Colonic mucosa (tissue), 4 donors: ENCODE data around the gene ZNF688. TPM values are rescaled to one million over a fixed set of nuclear protein-coding genes. Genes with fewer than 3 reads are reported as not detected.

Source experiments
- DNase-seq: peaks from one replicate; pipeline ENCODE4 v3.0.0-alpha.2; 2020
- H3K27ac ChIP-seq: fragments of 200-600 bp; one replicate; pipeline ENCODE4 v1.8.0; 2021
- H3K27me3 ChIP-seq: fragments of 200-600 bp; one replicate; pipeline ENCODE4 v1.8.0; 2021
- H3K36me3 ChIP-seq: fragments of 200-600 bp; one replicate; pipeline ENCODE4 v1.8.0; 2021
- H3K4me1 ChIP-seq: fragments of 200-600 bp; one replicate; pipeline ENCODE4 v1.8.0; 2021; ENCODE audit warnings: mild to moderate bottlenecking
- H3K4me3 ChIP-seq: fragments of 200-600 bp; one replicate; pipeline ENCODE4 v1.8.0; 2021
- H3K9ac ChIP-seq, 2 donors: one replicate each; pipeline ENCODE4 v1.7.0; 2013; ENCODE audit warnings: control low read depth in 2 of 2, low read depth in 2 of 2, low read length in 2 of 2
- H3K9me3 ChIP-seq: fragments of 200-600 bp; one replicate; pipeline ENCODE4 v1.8.0; 2021
- intact Hi-C: fragments of 100-400 bp; cut with DNase I; formaldehyde crosslinking; loops from one replicate; pipeline ENCODE4 v1.14.1; 2022
- total RNA-seq, 2 donors: library from RNA; stranded (reverse); fragmentation: NEBNext Ultra II Directional in 1 of 2; extraction: Animal tissue kit (Norgen Biotek cat#: 25700) in 1 of 2; gene quantifications; one replicate each; pipeline ENCODE4 v1.2.1, GENCODE V29; 2021
- TF ChIP-seq, protein P1 (sequence below): fragments of 200-600 bp; IDR thresholded peaks from one replicate; pipeline ENCODE4 v1.8.0; 2022; ENCODE audit warnings: antibody characterized with exemption, mild to moderate bottlenecking
- donor health status: healthy.
- donor health status: DM: no; HTN: no; CAD: no.
- donor health status: DM: no; HTN: no; CAD: no.

The ZNF688 gene
- total RNA-seq, 2 donors from 2014 or later: 13.1 to 14.3 TPM

DNA sequence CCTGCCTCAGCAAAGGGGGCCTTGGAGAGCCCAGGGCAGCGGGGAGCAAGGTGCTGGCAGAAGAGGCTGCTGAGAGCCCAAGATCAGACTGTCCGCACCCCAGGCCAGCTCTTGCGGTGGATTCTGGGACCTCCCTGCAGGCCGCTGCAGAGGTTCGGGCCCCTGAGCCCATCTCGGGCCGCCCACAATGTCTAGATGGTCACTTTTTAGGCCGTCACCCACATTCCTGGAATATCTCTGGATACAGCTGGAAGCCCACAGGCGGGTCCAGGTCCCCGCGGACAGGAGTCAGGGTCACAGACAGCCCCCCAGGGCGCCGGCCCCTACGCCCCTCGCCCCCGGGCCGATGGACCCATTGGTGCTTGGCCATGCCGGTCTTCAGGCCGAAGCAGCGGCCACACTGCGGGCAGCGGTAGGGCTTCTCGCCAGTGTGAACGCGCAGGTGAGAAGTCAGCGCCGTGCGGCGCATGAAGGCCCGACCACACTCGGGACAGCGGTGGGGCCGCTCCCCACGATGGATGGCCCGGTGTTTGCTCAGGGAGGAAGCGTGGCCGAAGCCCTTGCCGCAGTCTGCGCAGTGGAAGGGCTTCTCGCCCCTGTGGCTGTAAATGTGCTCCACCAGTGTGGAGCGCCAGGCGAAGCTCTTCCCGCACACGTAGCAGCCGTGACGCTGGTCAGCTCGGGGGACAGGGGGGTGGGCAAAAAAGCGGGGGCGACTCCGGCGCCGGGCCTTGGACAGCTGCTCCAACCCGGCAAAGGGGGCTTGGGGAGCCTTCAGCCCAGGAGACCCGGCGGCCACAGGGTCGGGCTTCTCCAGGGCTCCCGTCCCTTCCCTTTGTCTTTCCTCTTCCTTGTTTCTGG, 39.0 kb downstream of the ZNF688 start:
- Histone ChIP-seq H3K4me3 (no peak overlapping the region), H3K36me3 (no peaks in the 10 kb centered on the region), H3K4me1 (no peaks in the 10 kb centered on the region), H3K27ac (no peak overlapping the region), H3K9me3 (no peaks in the 10 kb centered on the region), H3K9ac (peak overlapping the region; percentile 12 to 90), H3K27me3 (no peaks in the 10 kb centered on the region)
- DNase-seq: no peak
- intact Hi-C loops: no loop called here
- TF ChIP-seq, protein P1, sequence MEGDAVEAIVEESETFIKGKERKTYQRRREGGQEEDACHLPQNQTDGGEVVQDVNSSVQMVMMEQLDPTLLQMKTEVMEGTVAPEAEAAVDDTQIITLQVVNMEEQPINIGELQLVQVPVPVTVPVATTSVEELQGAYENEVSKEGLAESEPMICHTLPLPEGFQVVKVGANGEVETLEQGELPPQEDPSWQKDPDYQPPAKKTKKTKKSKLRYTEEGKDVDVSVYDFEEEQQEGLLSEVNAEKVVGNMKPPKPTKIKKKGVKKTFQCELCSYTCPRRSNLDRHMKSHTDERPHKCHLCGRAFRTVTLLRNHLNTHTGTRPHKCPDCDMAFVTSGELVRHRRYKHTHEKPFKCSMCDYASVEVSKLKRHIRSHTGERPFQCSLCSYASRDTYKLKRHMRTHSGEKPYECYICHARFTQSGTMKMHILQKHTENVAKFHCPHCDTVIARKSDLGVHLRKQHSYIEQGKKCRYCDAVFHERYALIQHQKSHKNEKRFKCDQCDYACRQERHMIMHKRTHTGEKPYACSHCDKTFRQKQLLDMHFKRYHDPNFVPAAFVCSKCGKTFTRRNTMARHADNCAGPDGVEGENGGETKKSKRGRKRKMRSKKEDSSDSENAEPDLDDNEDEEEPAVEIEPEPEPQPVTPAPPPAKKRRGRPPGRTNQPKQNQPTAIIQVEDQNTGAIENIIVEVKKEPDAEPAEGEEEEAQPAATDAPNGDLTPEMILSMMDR: no peak

DNA sequence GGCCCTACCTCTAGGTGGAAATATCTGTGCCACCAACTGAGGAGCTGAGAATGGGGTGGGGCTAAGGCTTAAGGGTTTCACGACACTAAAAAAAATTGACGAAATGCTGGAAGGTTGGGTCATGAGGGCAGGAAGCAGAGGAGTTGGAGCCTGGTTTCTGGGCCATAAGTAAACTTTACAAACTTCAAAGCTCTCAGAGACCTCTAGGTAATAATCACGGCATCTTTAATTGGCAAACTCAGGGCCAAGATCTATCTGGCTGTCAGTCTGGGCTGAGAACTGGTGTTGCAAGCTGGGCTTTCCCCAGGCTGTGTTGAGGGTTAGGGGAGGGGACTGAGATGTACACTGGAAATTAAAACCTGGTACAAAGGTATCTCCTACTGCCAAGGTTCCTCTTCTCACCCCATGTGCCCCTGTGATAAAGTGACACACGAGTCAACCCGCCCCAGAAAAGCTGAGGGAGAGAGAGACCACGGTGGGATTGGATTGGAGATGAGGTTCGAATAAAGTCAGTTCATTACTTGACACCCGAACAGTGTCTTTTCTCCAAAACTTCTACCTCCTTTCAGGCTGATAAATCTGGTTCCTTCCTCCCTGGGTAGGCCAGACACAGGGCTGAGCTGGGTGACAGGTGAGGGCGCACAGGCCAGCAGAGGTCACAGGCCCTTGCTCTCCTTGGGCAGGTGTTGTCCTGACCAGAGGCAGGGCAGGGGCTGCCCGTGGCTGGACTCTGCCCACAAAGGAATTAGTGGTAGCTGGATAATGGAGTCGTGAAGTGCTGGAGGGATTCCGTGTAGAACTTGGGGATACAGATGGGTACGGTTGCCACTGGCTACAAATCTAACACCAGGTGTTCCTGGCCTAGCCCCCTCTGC, 41.1 kb downstream of the ZNF688 start:
- Histone ChIP-seq H3K4me1 (no peaks in the 10 kb centered on the region), H3K9me3 (no peaks in the 10 kb centered on the region), H3K27ac (no peak overlapping the region), H3K9ac (peak overlapping the region; percentile 35 to 55), H3K36me3 (no peaks in the 10 kb centered on the region), H3K27me3 (no peaks in the 10 kb centered on the region), H3K4me3 (no peak overlapping the region)
- intact Hi-C loops: no loop called here
- TF ChIP-seq, protein P1: no peak
- no peak for DNase-seq

DNA sequence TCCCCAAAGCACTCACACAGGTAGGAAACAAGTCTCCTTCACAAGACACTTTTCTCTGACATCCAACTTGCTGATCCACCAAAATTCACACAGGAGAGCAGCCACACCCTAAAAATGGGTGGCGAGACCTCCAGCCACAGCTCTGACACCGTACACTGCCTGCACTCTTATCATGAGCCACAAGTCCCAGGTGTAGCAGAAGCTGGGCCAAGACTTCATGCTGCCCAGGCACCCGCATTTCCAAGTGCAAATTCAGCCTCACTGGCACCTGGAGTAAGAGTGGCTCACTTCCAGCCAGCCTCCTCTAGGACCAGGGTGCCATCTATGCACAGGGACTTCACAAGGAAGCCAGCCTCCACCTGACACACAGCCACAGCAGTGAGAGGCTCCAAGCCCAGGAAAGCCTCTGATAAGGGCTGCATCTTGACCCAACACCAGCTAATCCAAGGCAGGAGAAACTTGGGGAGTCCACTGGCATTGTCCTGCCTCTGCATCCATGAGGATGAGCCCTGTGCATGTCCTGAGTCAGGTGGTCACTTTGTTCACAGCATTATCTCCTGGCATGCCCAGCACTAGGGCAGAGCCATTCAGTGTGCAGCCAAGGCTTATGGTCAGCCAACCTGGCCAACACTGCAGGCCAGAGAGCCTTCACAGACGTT, 42.6 kb downstream of the ZNF688 start:
- intact Hi-C loops: loop anchor here (5.0 kb wide), 1 partner anchor 82 kb away; the partner anchor contains the start of gene SEPHS2
- Histone ChIP-seq H3K27ac (no peak overlapping the region), H3K27me3 (no peaks in the 10 kb centered on the region), H3K4me1 (no peaks in the 10 kb centered on the region), H3K9me3 (no peaks in the 10 kb centered on the region), H3K36me3 (no peaks in the 10 kb centered on the region), H3K4me3 (no peak overlapping the region), H3K9ac (peak overlapping the region in 1 of 2 donors; percentile 93)
- DNase-seq: no peak
- TF ChIP-seq, protein P1: no peak

DNA sequence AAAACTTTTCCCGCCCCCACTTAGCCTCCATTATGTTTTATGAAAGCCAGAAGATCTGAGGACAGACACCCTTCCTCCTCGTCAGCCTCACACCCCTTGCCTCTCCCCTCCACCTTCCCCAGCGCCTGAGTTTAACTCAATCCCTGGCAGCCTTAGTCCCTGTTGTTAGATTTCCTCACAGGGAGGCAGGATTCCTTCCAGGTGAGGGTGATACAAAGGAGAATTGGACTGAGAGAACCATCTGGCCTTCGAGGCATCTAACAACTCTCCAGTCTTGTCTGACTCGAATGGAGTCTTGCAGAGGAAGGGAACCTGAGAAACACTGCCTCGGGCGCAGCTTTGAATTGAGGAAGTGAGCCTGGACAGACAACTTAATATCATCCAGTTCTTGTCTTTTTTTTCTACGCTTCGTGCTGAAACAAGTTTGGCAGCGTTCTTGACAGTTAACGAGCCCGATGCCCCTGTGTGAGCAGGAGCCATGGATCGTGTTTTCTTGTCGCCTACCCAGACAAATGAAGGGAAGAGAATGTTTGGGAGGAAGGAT, 43.8 kb downstream of the ZNF688 start:
- intact Hi-C loops: loop anchor here (5.0 kb wide), 1 partner anchor 80 kb away; the partner anchor contains the start of gene SEPHS2
- TF ChIP-seq, protein P1: no peak
- Histone ChIP-seq H3K4me1 (no peaks in the 10 kb centered on the region), H3K36me3 (no peaks in the 10 kb centered on the region), H3K4me3 (peak overlapping the region; percentile 68), H3K9ac (peak overlapping the region; percentile 62 to 93), H3K27me3 (no peaks in the 10 kb centered on the region), H3K9me3 (no peaks in the 10 kb centered on the region), H3K27ac (peak overlapping the region; percentile 98)
- peak; percentile 54 for DNase-seq
